ENCODE data around the gene N4BP3. TPM values are rescaled to one million over a fixed set of nuclear protein-coding genes. Genes with fewer than 3 reads are reported as not detected.

The N4BP3 gene
- total RNA-seq, 4 donors from 2014 or later, result 3.9 to 6.4 (median 5.6) TPM

GRCh38 chr5:178170455-178170854, 57.1 kb downstream of the N4BP3 start:
- Histone ChIP-seq H3K4me3 (replicated peaks in 1 of 3) (no peak overlapping the region), H3K27me3 (no peaks in the 10 kb centered on the region), H3K27ac (no peak overlapping the region), H3K4me1 (no peaks in the 10 kb centered on the region), H3K36me3 (no peaks in the 10 kb centered on the region), H3K9me3 (no peaks in the 10 kb centered on the region)
- intact Hi-C loops (cut with DNase I), result no loop called here
- TF ChIP-seq CTCF (IDR thresholded peaks at IDR 0.05) (no peak), POLR2A (IDR thresholded peaks at IDR 0.05) (no peak)
- DNase-seq, result no peak
- WGBS, 2 donors, result 71 to 77% methylated on average over 2 of the region's 2 CpGs

GRCh38 chr5:178174456-178174855, 61.1 kb downstream of the N4BP3 start:
- DNase-seq, result no peak
- Histone ChIP-seq H3K4me1 (no peaks in the 10 kb centered on the region), H3K9me3 (no peaks in the 10 kb centered on the region), H3K27ac (no peak overlapping the region), H3K36me3 (no peaks in the 10 kb centered on the region), H3K27me3 (no peaks in the 10 kb centered on the region), H3K4me3 (replicated peaks in 1 of 3) (no peak overlapping the region)
- TF ChIP-seq POLR2A (IDR thresholded peaks at IDR 0.05), result no peak
- TF ChIP-seq CTCF (IDR thresholded peaks at IDR 0.05), result no peak
- 91 to 93% methylated on average over 3 of the region's 3 CpGs for WGBS, 2 donors
- intact Hi-C loops (cut with DNase I), result no loop called here

Other genes starting within 250 kb of the N4BP3 start
- not detected for gene PROP1, start 117.3 kb upstream of the N4BP3 start, total RNA-seq
- 10 to 100 TPM; 32.9 to 49.3 (median 48.2) TPM for gene RMND5B, start 17.5 kb downstream of the N4BP3 start, total RNA-seq
- gene NHP2, start 40.4 kb downstream of the N4BP3 start, total RNA-seq, result 100 to 1,000 TPM; 109 to 257 (median 177) TPM
- gene GMCL2, start 73.8 kb downstream of the N4BP3 start, total RNA-seq, result not detected
- gene HNRNPAB, start 91.0 kb downstream of the N4BP3 start, total RNA-seq, result 100 to 1,000 TPM in 2 of 4 donors, 10 to 100 TPM in 2; 65.0 to 111 (median 90.4) TPM
- gene PHYKPL, start 119.3 kb downstream of the N4BP3 start, total RNA-seq, result 10 to 100 TPM; 61.7 to 90.9 (median 76.0) TPM